ENCODE measurements around the gene SOBP.

DNA sequence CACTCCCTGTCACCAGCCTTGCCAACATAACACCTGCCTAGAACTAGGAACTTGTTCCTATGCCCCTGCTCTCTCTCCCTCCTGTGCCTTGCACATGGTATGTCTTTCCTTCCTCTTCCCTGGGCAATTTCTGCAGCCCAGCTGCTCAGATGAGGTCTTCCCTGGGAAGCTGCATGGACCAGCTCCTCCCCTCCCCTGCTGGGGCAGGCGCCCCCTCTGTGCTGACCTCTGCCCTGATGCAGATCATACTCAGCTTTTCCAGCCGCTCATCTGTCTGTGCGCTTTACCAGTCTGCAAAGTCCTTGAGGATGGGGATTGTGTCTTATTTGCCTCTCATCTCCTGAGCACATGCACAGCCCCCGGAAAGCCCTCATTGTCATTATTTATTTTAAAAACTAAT is 172.4 kb downstream of the SOBP start:
- TF ChIP-seq CTCF (IDR thresholded peaks at IDR 0.05 in 8 of 11, conservative IDR thresholded peaks at IDR 0.05 in 3 of 11) (no peak), POLR2A (IDR thresholded peaks at IDR 0.05) (no peak), POLR2AphosphoS5 (IDR thresholded peaks at IDR 0.05) (no peak)
